Trophoblast cell (in vitro differentiated cells and primary cell): ENCODE data around the gene SLC37A3.
"Not testable (repeated sequence)": the region's sequence is repeated elsewhere in the genome, so short reads cannot be mapped to it uniquely, and the experiment has no call there.

ENCODE experiments used
- DNase-seq, 2 donors: peaks; one replicate each; pipeline ENCODE4 v3.0.0-alpha.2; 2016
- H2AFZ ChIP-seq: 2 replicates; pipeline ENCODE4 v1.6.1; 2013; ENCODE audit warnings: low read length, moderate library complexity, mild to moderate bottlenecking; ENCODE audit not compliant: insufficient read depth, poor library complexity
- H2AK5ac ChIP-seq: 2 replicates; pipeline ENCODE4 v1.6.1; 2013; ENCODE audit warnings: mild to moderate bottlenecking, low read length
- H2BK120ac ChIP-seq: 2 replicates; pipeline ENCODE4 v1.6.1; 2013; ENCODE audit warnings: low read length, mild to moderate bottlenecking, moderate library complexity; ENCODE audit not compliant: insufficient read depth, poor library complexity
- H2BK12ac ChIP-seq: 2 replicates; pipeline ENCODE4 v1.6.1; 2013; ENCODE audit warnings: mild to moderate bottlenecking, low read length, moderate library complexity
- H2BK5ac ChIP-seq: 2 replicates; pipeline ENCODE4 v1.6.1; 2013; ENCODE audit warnings: low read length, low read depth, moderate library complexity, mild to moderate bottlenecking; ENCODE audit not compliant: poor library complexity
- H3K14ac ChIP-seq: 2 replicates; pipeline ENCODE4 v1.6.1; 2013; ENCODE audit warnings: mild to moderate bottlenecking, low read length
- H3K18ac ChIP-seq: 2 replicates; pipeline ENCODE4 v1.6.1; 2013; ENCODE audit warnings: mild to moderate bottlenecking, low read length
- H3K23ac ChIP-seq: 2 replicates; pipeline ENCODE4 v1.6.1; 2013; ENCODE audit warnings: low read length
- H3K27ac ChIP-seq: 2 replicates; pipeline ENCODE4 v1.5.1; 2013; ENCODE audit warnings: low read depth, mild to moderate bottlenecking, inconsistent platforms, low read length, moderate library complexity
- H3K27me3 ChIP-seq: 2 replicates; pipeline ENCODE4 v1.6.1; 2013; ENCODE audit warnings: inconsistent platforms, mild to moderate bottlenecking, low read length, moderate library complexity; ENCODE audit not compliant: insufficient read depth
- H3K36me3 ChIP-seq, 2 experiments: 1 replicate in 1 of 2; 2 replicates in 1 of 2; pipeline ENCODE4 v1.6.1; 2013; ENCODE audit warnings: low read length in 2 of 2, mild to moderate bottlenecking in 2 of 2, moderate library complexity in 1 of 2; ENCODE audit not compliant: insufficient read depth in 2 of 2, control insufficient read depth in 1 of 2
- H3K4ac ChIP-seq: 2 replicates; pipeline ENCODE4 v1.6.1; 2013; ENCODE audit warnings: low read depth, mild to moderate bottlenecking, low read length, moderate library complexity
- H3K4me1 ChIP-seq, 2 experiments: 1 replicate in 1 of 2; 2 replicates in 1 of 2; pipeline ENCODE4 v1.6.1; 2013; ENCODE audit warnings: low read length in 2 of 2, mild to moderate bottlenecking in 2 of 2, moderate library complexity in 1 of 2; ENCODE audit not compliant: insufficient read depth in 2 of 2, control insufficient read depth in 1 of 2
- H3K4me2 ChIP-seq: 2 replicates; pipeline ENCODE4 v1.6.1; 2013; ENCODE audit warnings: inconsistent platforms, mild to moderate bottlenecking, low read length, moderate library complexity
- H3K4me3 ChIP-seq: 2 replicates; pipeline ENCODE4 v1.5.1; 2013; ENCODE audit warnings: mild to moderate bottlenecking, low read depth, low read length, inconsistent platforms
- H3K79me1 ChIP-seq: one replicate; pipeline ENCODE4 v1.6.1; 2013; ENCODE audit warnings: low read length
- H3K79me2 ChIP-seq: 2 replicates; pipeline ENCODE4 v1.6.1; 2013; ENCODE audit warnings: low read length, mild to moderate bottlenecking; ENCODE audit not compliant: control insufficient read depth, insufficient read depth, poor library complexity
- H3K9ac ChIP-seq: 2 replicates; pipeline ENCODE4 v1.6.1; 2013; ENCODE audit warnings: mild to moderate bottlenecking, low read length
- H3K9me3 ChIP-seq: 2 replicates; pipeline ENCODE4 v1.6.1; 2013; ENCODE audit warnings: low read depth, mild to moderate bottlenecking, control low read depth, inconsistent platforms, low read length; ENCODE audit not compliant: insufficient read depth
- H4K12ac ChIP-seq: 2 replicates; pipeline ENCODE4 v1.6.1; 2013; ENCODE audit warnings: low read depth, mild to moderate bottlenecking, low read length, moderate library complexity
- H4K8ac ChIP-seq: 2 replicates; pipeline ENCODE4 v1.6.1; 2013; ENCODE audit warnings: low read depth, mild to moderate bottlenecking, low read length, moderate library complexity
- H4K91ac ChIP-seq: one replicate; pipeline ENCODE4 v1.6.1; 2013; ENCODE audit warnings: low read depth, mild to moderate bottlenecking, low read length, moderate library complexity
- WGBS: extraction: QIAGEN DNeasy Blood & Tissue Kit; methylation state at CpG from one replicate; pipeline ENCODE4 v1.1.7; 2013; ENCODE audit warnings: missing lambda C conversion rate; ENCODE audit not compliant: insufficient read length, insufficient coverage; ENCODE audit errors: extremely low coverage; 5-methylcytosine and 5-hydroxymethylcytosine counted together

SLC37A3 gene

DNA sequence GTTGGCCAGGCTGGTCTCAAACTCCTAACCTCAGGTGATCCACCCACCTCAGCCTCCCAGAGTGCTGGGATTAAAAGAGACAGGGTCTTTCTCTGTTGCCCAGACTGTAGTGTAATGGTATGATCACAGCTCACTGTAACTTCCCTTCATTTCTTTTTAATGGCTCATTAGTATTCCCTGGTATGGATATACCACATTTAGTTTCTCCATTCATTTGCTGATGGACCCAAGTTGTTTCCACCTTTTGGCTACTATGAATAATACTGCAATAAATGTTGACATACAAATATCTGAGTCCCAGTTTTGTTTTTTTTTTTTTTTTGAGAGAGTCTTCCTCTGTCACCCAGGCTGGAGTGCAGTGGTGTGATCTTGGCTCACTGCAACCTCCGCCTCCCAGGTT is 59.4 kb downstream of the SLC37A3 start:
- H2BK5ac ChIP-seq, H2AFZ ChIP-seq, H2AK5ac ChIP-seq, H4K8ac ChIP-seq, H4K12ac ChIP-seq, H3K18ac ChIP-seq, H3K27ac ChIP-seq, H3K79me2 ChIP-seq, H3K14ac ChIP-seq, H3K79me1 ChIP-seq, H3K27me3 ChIP-seq, H3K4me1 ChIP-seq, H3K4me3 ChIP-seq, H2BK120ac ChIP-seq, H2BK12ac ChIP-seq, DNase-seq, H3K9me3 ChIP-seq, H4K91ac ChIP-seq, H3K23ac ChIP-seq, H3K4me2 ChIP-seq, H3K4ac ChIP-seq, H3K9ac ChIP-seq: not testable (repeated sequence)
- no CpG with 5 or more reads among the region's 1 CpG for WGBS
- H3K36me3 ChIP-seq: peaks cover 29 to 43% of the 10 kb centered on the region in 2 experiments

DNA sequence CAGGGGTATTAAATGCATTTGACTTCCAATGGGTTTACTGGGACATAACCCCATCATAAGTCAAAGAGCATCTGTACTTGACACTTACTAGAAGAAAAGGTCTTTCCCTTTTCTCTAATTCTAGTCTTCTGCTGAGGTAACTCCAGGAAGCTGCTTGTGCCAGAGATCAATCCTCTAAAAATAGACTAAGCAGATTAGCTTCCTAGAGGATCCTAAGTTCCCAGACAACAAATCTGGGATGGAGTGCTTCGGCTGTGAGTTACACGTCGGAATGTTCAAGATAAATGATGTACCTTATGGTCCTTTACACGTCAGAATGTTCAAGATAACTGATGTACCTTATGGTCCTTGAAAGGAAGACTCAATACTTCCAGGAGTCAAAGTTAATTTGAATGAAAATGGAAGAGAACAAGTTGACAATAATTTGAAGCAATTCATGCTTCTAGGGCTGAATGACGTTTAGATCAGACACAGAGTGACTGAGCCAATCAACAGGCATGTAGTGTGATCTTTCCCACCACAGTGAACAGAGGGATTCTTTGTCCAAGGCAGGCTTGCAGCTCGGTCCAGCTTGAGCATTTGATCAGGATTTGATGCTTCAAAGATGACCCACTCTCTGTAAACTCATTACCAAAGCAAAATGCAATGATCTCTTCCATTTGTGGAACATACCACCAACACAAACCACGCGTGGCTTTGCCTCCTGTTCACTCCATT is 63.8 kb downstream of the SLC37A3 start:
- Histone ChIP-seq H2BK12ac (no peak overlapping the region), H2AK5ac (no peak overlapping the region), H2AFZ (no peak overlapping the region), H3K4me1 (no peaks in the 10 kb centered on the region), H3K4me3 (no peak overlapping the region), H3K9ac (no peak overlapping the region), H3K18ac (no peak overlapping the region), H3K9me3 (no peaks in the 10 kb centered on the region), H4K91ac (no peak overlapping the region), H3K79me2 (no peaks in the 10 kb centered on the region), H3K36me3 (peaks cover 17 to 28% of the 10 kb centered on the region in 2 experiments), H2BK5ac (no peak overlapping the region), H3K4ac (no peak overlapping the region), H3K14ac (no peak overlapping the region), H4K8ac (no peak overlapping the region), H3K79me1 (no peaks in the 10 kb centered on the region), H3K4me2 (no peak overlapping the region), H2BK120ac (no peak overlapping the region), H3K27me3 (no peaks in the 10 kb centered on the region), H3K27ac (no peak overlapping the region), H4K12ac (no peak overlapping the region), H3K23ac (no peak overlapping the region)
- DNase-seq: no peak
- no CpG with 5 or more reads among the region's 8 CpGs for WGBS

GRCh38 chr7:140333686-140334085 is 64.6 kb downstream of the SLC37A3 start:
- no peaks in the 10 kb centered on the region for H3K4me1 ChIP-seq
- H3K79me2 ChIP-seq: no peaks in the 10 kb centered on the region
- H3K9me3 ChIP-seq: no peaks in the 10 kb centered on the region
- H4K8ac ChIP-seq: no peak overlapping the region
- H3K36me3 ChIP-seq: peaks cover 16 to 27% of the 10 kb centered on the region in 2 experiments
- no peak overlapping the region for H3K4me3 ChIP-seq
- no peak overlapping the region for H3K23ac ChIP-seq
- H2BK120ac ChIP-seq: no peak overlapping the region
- H3K4ac ChIP-seq: no peak overlapping the region
- no peak overlapping the region for H2BK5ac ChIP-seq
- no peak overlapping the region for H3K14ac ChIP-seq
- no CpG with 5 or more reads among the region's 5 CpGs for WGBS
- H3K79me1 ChIP-seq: no peaks in the 10 kb centered on the region
- H4K12ac ChIP-seq: no peak overlapping the region
- no peak overlapping the region for H2BK12ac ChIP-seq
- no peak overlapping the region for H2AK5ac ChIP-seq
- no peaks in the 10 kb centered on the region for H3K27me3 ChIP-seq
- H2AFZ ChIP-seq: no peak overlapping the region
- no peak overlapping the region for H3K27ac ChIP-seq
- no peak overlapping the region for H4K91ac ChIP-seq
- no peak overlapping the region for H3K18ac ChIP-seq
- no peak for DNase-seq
- H3K9ac ChIP-seq: no peak overlapping the region
- H3K4me2 ChIP-seq: no peak overlapping the region

DNA sequence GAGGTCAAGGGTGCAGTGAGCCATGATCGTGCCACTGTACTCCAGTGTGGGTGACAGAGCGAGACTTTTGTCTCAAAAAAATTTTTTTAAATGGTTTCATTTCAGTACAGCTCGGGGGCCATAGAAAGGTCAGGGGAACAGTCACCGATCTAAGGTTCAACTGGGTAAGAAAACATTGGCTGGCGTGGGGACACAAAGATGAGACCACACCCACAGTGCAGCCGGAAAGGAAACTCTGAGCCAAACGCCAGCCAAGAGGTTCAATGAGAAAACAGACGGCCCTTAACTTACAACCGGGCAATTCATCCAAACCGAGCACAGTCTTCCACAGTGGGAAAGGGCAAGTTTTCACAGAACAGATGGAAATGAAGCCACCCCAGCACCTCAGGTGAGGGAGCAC is 65.1 kb downstream of the SLC37A3 start:
- no peak overlapping the region for H3K9ac ChIP-seq
- no peak overlapping the region for H2BK5ac ChIP-seq
- H3K18ac ChIP-seq: no peak overlapping the region
- H2AFZ ChIP-seq: no peak overlapping the region
- H3K79me1 ChIP-seq: no peaks in the 10 kb centered on the region
- H3K27me3 ChIP-seq: no peaks in the 10 kb centered on the region
- H4K91ac ChIP-seq: no peak overlapping the region
- no peak overlapping the region for H3K14ac ChIP-seq
- H3K9me3 ChIP-seq: no peaks in the 10 kb centered on the region
- H3K4me2 ChIP-seq: no peak overlapping the region
- no peaks in the 10 kb centered on the region for H3K4me1 ChIP-seq
- no peak overlapping the region for H2BK120ac ChIP-seq
- peaks cover 15 to 27% of the 10 kb centered on the region in 2 experiments for H3K36me3 ChIP-seq
- no peaks in the 10 kb centered on the region for H3K79me2 ChIP-seq
- no peak overlapping the region for H3K27ac ChIP-seq
- no peak overlapping the region for H2AK5ac ChIP-seq
- H4K8ac ChIP-seq: no peak overlapping the region
- WGBS: no CpG with 5 or more reads among the region's 10 CpGs
- no peak overlapping the region for H3K23ac ChIP-seq
- no peak for DNase-seq
- no peak overlapping the region for H3K4me3 ChIP-seq
- H4K12ac ChIP-seq: no peak overlapping the region
- no peak overlapping the region for H3K4ac ChIP-seq
- no peak overlapping the region for H2BK12ac ChIP-seq
